ENCODE results near the gene RIPK4.

- TF ChIP-seq CTCF (IDR thresholded peaks at IDR 0.05) (no peak), ZFX (IDR thresholded peaks at IDR 0.05; ENCODE audit: borderline replicate concordance) (no peak)
Measured at GRCh38 chr21:41786509-41786987, 19.7 kb upstream of the RIPK4 start.

All from 22Rv1 (cell line).